ENCODE results near the gene TSPAN31. TPM values are rescaled to one million over a fixed set of nuclear protein-coding genes. Genes with fewer than 3 reads are reported as not detected.

Gene TSPAN31
- total RNA-seq, 1 donor from 2014 or later: 39.9 TPM

DNA sequence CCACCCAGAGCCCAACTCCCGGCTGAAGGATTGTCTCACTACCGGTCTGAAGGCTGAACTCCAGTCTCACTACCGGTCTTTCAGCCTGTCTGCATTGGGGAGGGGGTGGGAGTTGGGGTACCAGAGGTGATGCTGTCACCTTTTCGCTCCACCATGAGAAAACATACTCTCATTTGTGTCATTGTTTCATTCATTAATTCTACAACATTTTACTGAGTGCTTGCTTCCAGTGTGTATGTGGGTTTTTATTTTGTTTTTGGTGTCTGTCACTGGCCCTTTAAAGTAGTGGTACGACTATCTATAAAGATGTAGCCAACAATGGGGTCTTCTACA is 7.8 kb downstream of the TSPAN31 start:
- intact Hi-C loops (cut with DNase I): no loop called here
- DNase-seq (no peak), ATAC-seq (no peak)
- TF ChIP-seq, protein P1, sequence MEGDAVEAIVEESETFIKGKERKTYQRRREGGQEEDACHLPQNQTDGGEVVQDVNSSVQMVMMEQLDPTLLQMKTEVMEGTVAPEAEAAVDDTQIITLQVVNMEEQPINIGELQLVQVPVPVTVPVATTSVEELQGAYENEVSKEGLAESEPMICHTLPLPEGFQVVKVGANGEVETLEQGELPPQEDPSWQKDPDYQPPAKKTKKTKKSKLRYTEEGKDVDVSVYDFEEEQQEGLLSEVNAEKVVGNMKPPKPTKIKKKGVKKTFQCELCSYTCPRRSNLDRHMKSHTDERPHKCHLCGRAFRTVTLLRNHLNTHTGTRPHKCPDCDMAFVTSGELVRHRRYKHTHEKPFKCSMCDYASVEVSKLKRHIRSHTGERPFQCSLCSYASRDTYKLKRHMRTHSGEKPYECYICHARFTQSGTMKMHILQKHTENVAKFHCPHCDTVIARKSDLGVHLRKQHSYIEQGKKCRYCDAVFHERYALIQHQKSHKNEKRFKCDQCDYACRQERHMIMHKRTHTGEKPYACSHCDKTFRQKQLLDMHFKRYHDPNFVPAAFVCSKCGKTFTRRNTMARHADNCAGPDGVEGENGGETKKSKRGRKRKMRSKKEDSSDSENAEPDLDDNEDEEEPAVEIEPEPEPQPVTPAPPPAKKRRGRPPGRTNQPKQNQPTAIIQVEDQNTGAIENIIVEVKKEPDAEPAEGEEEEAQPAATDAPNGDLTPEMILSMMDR (IDR thresholded peaks at IDR 0.05): no peak
- Histone ChIP-seq H3K9me3 (no peaks in the 10 kb centered on the region), H3K4me1 (peaks cover 38% of the 10 kb centered on the region), H3K27me3 (no peaks in the 10 kb centered on the region), H3K27ac (peak overlapping the region; percentile 67), H3K4me3 (peak overlapping the region; percentile 92), H3K36me3 (peaks cover 32% of the 10 kb centered on the region)

DNA sequence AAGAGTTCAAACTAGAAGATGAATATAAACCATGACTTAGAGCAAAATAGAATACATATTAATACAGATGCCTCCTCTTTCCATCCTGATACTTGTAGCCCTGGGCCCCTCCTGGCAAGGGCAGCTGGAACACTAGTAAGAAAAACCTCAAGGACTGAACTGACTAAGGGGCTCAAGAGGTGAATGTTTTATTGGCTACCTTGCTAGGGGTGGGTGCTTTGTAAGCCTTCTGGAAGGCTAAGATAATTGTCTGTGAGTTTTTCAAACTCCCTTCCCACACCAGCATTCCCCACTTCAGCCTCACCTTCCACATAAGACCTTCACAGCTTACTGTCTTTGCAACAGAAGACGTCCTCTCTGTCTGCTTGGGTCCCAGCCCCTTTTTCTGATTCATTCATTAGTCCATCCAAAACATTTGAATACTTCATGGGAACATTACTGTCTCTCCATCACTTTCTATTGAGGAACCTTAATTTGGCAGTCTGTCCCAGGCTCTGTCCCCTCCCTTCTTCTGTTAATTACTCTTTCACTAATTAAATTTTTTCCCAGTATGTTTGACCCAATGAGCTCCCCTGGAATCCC is 9.0 kb downstream of the TSPAN31 start:
- intact Hi-C loops (cut with DNase I): no loop called here
- Histone ChIP-seq H3K4me3 (peak overlapping the region; percentile 66), H3K27ac (no peak overlapping the region), H3K27me3 (no peaks in the 10 kb centered on the region), H3K4me1 (peaks cover 38% of the 10 kb centered on the region), H3K36me3 (peaks cover 32% of the 10 kb centered on the region), H3K9me3 (no peaks in the 10 kb centered on the region)
- no peak for ATAC-seq
- DNase-seq: no peak
- TF ChIP-seq, protein P1 (IDR thresholded peaks at IDR 0.05): no peak

- DNase-seq (peak; percentile 90), ATAC-seq (peak; percentile 56)
- H3K4me1 ChIP-seq: peaks cover 38% of the 10 kb centered on the region
- H3K36me3 ChIP-seq: peaks cover 25% of the 10 kb centered on the region
- H3K27me3 ChIP-seq: no peaks in the 10 kb centered on the region
- TF ChIP-seq, protein P1 (IDR thresholded peaks at IDR 0.05): no peak
- peak within 1 kb of the TSS; percentile 66 for H3K4me3 ChIP-seq
- no peaks in the 10 kb centered on the region for H3K9me3 ChIP-seq
- peak within 1 kb of the TSS; percentile 70 for H3K27ac ChIP-seq
- intact Hi-C loops (cut with DNase I): no loop called here
Measured at GRCh38 chr12:57754411-57755193, 9.8 kb downstream of the TSPAN31 start, which contains the start of gene MARCHF9. TSS of gene MARCHF9 (plus strand) at chr12:57755103. CDS start at chr12:57755529, 426 bp downstream.

DNA sequence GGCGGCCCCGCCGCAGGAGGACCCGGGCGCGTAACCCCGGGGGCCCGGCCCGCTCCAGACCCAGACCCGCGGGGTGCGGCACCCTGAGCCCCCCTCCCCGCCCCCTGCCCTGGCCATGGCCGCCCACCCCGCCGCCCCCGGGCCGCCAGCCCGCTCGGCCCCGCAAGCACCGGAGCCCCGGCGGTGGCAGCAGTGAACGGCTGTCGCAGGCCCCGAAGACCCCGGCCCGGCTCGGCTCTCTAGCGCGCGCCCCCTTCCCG is 10.3 kb downstream of the TSPAN31 start:
- peaks cover 38% of the 10 kb centered on the region for H3K4me1 ChIP-seq
- peak overlapping the region; percentile 70 for H3K27ac ChIP-seq
- peak overlapping the region; percentile 66 for H3K4me3 ChIP-seq
- TF ChIP-seq, protein P1 (IDR thresholded peaks at IDR 0.05): no peak
- intact Hi-C loops (cut with DNase I): no loop called here
- H3K9me3 ChIP-seq: no peaks in the 10 kb centered on the region
- DNase-seq (no peak), ATAC-seq (no peak)
- peaks cover 20% of the 10 kb centered on the region for H3K36me3 ChIP-seq
- no peaks in the 10 kb centered on the region for H3K27me3 ChIP-seq

DNA sequence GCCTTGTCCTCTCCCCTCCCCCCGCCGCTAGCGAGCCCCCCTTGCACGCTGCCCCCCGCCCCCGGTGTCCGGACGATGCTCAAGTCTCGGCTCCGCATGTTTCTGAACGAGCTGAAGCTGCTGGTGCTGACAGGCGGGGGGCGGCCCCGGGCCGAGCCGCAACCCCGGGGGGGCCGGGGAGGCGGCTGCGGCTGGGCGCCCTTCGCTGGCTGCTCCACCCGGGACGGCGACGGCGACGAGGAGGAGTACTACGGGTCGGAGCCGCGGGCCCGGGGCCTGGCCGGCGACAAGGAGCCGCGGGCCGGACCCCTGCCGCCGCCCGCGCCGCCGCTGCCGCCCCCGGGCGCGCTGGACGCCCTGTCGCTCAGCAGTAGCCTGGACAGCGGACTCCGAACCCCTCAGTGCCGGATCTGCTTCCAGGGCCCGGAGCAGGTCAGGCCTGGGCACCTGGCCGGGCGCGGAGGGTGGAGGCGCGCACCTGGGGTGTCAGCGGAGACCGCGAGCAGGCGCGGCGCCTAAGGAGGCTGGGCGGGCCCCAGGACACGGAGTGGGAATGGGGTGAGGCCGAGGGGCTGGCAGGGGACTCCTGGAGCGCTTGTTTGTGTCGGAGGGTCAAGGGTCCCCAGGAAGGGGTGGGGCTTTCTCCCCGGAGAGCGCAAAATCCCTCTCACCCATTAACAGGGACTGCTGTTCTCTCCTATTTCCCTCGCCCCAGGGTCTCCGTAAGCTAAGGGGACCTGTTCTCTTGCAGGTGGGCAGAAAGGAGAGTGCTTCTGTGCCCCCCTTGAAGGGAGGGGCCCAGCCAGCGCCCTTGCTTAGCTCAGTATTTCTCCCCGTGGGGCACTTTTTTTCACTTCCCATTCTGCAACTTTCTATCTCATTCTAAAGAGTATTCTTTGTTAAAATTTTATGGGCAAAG is 10.9 kb downstream of the TSPAN31 start:
- intact Hi-C loops (cut with DNase I): no loop called here
- Histone ChIP-seq H3K36me3 (peaks cover 14% of the 10 kb centered on the region), H3K4me1 (peaks cover 38% of the 10 kb centered on the region), H3K4me3 (peak overlapping the region; percentile 66), H3K27me3 (no peaks in the 10 kb centered on the region), H3K9me3 (no peaks in the 10 kb centered on the region), H3K27ac (peak overlapping the region; percentile 70)
- peak; percentile 81 for DNase-seq
- TF ChIP-seq, protein P1 (IDR thresholded peaks at IDR 0.05): no peak
- peak; percentile 1 for ATAC-seq
